Left lung (tissue), 10 donors: ENCODE measurements around the gene SELENOK. TPM values are rescaled to one million over a fixed set of nuclear protein-coding genes. Genes with fewer than 3 reads are reported as not detected.

ENCODE experiments used
- ATAC-seq: fragments of 200-7000 bp; cut with Tn5 transposase; one replicate; pipeline ENCODE4 v1.9.1; 2020; ENCODE audit warnings: moderate library complexity
- DNase-seq, 4 donors: peaks; one replicate each; pipeline ENCODE4 v3.0.0-alpha.2; 2013 to 2020
- H3K27ac ChIP-seq, 2 donors: fragments of 200-600 bp; sonication (generic) in 1 of 2; one replicate each; pipeline versions ENCODE4 v1.5.0 to v1.8.0; 2020 to 2021
- H3K27me3 ChIP-seq, 2 donors: fragments of 200-600 bp; sonication (generic) in 1 of 2; one replicate each; pipeline versions ENCODE4 v1.5.0 to v1.8.0; 2020 to 2021
- H3K36me3 ChIP-seq, 2 donors: fragments of 200-600 bp; sonication (generic) in 1 of 2; one replicate each; pipeline versions ENCODE4 v1.5.0 to v1.8.0; 2020 to 2021
- H3K4me1 ChIP-seq, 2 donors: fragments of 200-600 bp; one replicate each; pipeline ENCODE4 v1.8.0; 2021
- H3K4me3 ChIP-seq, 2 donors: fragments of 200-600 bp; sonication (generic) in 1 of 2; one replicate each; pipeline versions ENCODE4 v1.5.0 to v1.8.0; 2020 to 2021; ENCODE audit warnings: mild to moderate bottlenecking in 1 of 2
- H3K9me3 ChIP-seq, 2 donors: fragments of 200-600 bp; sonication (generic) in 1 of 2; one replicate each; pipeline versions ENCODE4 v1.5.0 to v1.8.0; 2020 to 2021
- CTCF ChIP-seq, 2 donors: fragments of 200-600 bp; sonication (generic) in 1 of 2; IDR thresholded peaks; one replicate each; pipeline versions ENCODE4 v1.5.0 to v1.8.0; 2021; ENCODE audit warnings: antibody characterized with exemption in 2 of 2
- intact Hi-C, 2 donors: fragments of 100-400 bp; cut with DNase I; formaldehyde crosslinking; loops; one replicate each; pipeline versions ENCODE4 v1.11.2 to v1.14.2; 2022
- polyA plus RNA-seq, 6 donors: library from polyadenylated mRNA; unstranded; fragments of 120-200 nt; gene quantifications; one replicate each; pipeline ENCODE4 v1.2.1, GENCODE V29; 2013; ENCODE audit not compliant: insufficient read length in 6 of 6
- total RNA-seq, 2 donors: library from RNA; stranded (reverse); fragmentation: NEBNext Ultra II Directional; extraction: Animal tissue kit (Norgen Biotek cat#: 25700); gene quantifications; one replicate each; pipeline ENCODE4 v1.2.1, GENCODE V29; 2021
- donor health status: DM: no; HTN: yes; CAD: no.
- donor health status: DM: no; HTN: no; CAD: no.

SELENOK gene
- total and polyA plus RNA-seq, 8 donors, result 34.7 to 59.7 (median 58.2) TPM

GRCh38 chr3:53887446-53887845 lies 4.2 kb downstream of the SELENOK start:
- Histone ChIP-seq H3K4me1 (peaks cover 11 to 27% of the 10 kb centered on the region in 2 donors), H3K36me3 (peaks cover 4 to 42% of the 10 kb centered on the region in 2 donors), H3K27me3 (no peaks in the 10 kb centered on the region), H3K27ac (no peak overlapping the region), H3K9me3 (no peaks in the 10 kb centered on the region), H3K4me3 (no peak overlapping the region)
- intact Hi-C loops, result no loop called here
- ATAC-seq (no peak), DNase-seq (no peak)
- TF ChIP-seq CTCF (IDR thresholded peaks at IDR 0.05), result no peak

- Histone ChIP-seq H3K27ac (no peak overlapping the region), H3K4me3 (no peak overlapping the region), H3K27me3 (no peaks in the 10 kb centered on the region), H3K36me3 (peaks cover 4 to 42% of the 10 kb centered on the region in 2 donors), H3K4me1 (peaks cover 12 to 27% of the 10 kb centered on the region in 2 donors), H3K9me3 (no peaks in the 10 kb centered on the region)
- no peak for TF ChIP-seq CTCF (IDR thresholded peaks at IDR 0.05)
- intact Hi-C loops, result no loop called here
- DNase-seq (no peak), ATAC-seq (no peak)
Measured at GRCh38 chr3:53885239-53885638, 6.4 kb downstream of the SELENOK start.

GRCh38 chr3:53884623-53885022 lies 7.0 kb downstream of the SELENOK start:
- H3K36me3 ChIP-seq, result peaks cover 4 to 45% of the 10 kb centered on the region in 2 donors

GRCh38 chr3:53883008-53883407 lies 8.7 kb downstream of the SELENOK start:
- ATAC-seq (no peak), DNase-seq (no peak)
- Histone ChIP-seq H3K27me3 (no peaks in the 10 kb centered on the region), H3K27ac (no peak overlapping the region), H3K4me3 (no peak overlapping the region), H3K36me3 (peaks cover 4 to 57% of the 10 kb centered on the region in 2 donors), H3K4me1 (peaks cover 13 to 14% of the 10 kb centered on the region in 2 donors), H3K9me3 (no peaks in the 10 kb centered on the region)
- no peak for TF ChIP-seq CTCF (IDR thresholded peaks at IDR 0.05)
- intact Hi-C loops, result no loop called here

More at GRCh38 chr3:53884623-53885022, 7.0 kb downstream of the SELENOK start:
- H3K9me3 ChIP-seq, result no peaks in the 10 kb centered on the region
- ATAC-seq, result no peak
- intact Hi-C loops, result no loop called here
- H3K4me3 ChIP-seq, result no peak overlapping the region
- H3K27me3 ChIP-seq, result no peaks in the 10 kb centered on the region
- H3K27ac ChIP-seq, result no peak overlapping the region
- DNase-seq, result no peak
- no peak for TF ChIP-seq CTCF (IDR thresholded peaks at IDR 0.05)
- peaks cover 13 to 23% of the 10 kb centered on the region in 2 donors for H3K4me1 ChIP-seq

GRCh38 chr3:53881691-53882593 lies 9.7 kb downstream of the SELENOK start, which contains the start of gene ACTR8:
TSS of gene ACTR8 (minus strand) at chr3:53882152. CDS start at chr3:53882101, 51 bp downstream.
- no peak for TF ChIP-seq CTCF (IDR thresholded peaks at IDR 0.05)
- intact Hi-C loops, result no loop called here
- Histone ChIP-seq H3K4me3 (peak within 1 kb of the TSS; percentile 94), H3K4me1 (peaks cover 13 to 14% of the 10 kb centered on the region in 2 donors), H3K36me3 (peaks cover 4 to 59% of the 10 kb centered on the region in 2 donors), H3K27ac (peak within 1 kb of the TSS; percentile 87 to 92), H3K9me3 (no peaks in the 10 kb centered on the region), H3K27me3 (no peaks in the 10 kb centered on the region)
- ATAC-seq (peak; percentile 99), DNase-seq (peak; percentile 88 to 96 (median 90))
